Hepatocyte (in vitro differentiated cells): ENCODE measurements around the gene SLC44A5. TPM values are rescaled to one million over a fixed set of nuclear protein-coding genes. Genes with fewer than 3 reads are reported as not detected.

ENCODE experiments used
- DNase-seq: peaks from one replicate; pipeline ENCODE4 v3.0.0-alpha.2; 2016; ENCODE audit warnings: low spot score
- H2AFZ ChIP-seq: fragments of 200-600 bp; sonication (generic); 2 replicates; pipeline ENCODE4 v1.6.0; 2016; ENCODE audit warnings: antibody characterized with exemption, mild to moderate bottlenecking
- H3K27ac ChIP-seq: fragments of 200-600 bp; sonication (generic); 2 replicates; pipeline ENCODE4 v1.5.1; 2016; ENCODE audit warnings: mild to moderate bottlenecking
- H3K27me3 ChIP-seq: fragments of 200-600 bp; sonication (generic); 2 replicates; pipeline ENCODE4 v1.6.1; 2016
- H3K36me3 ChIP-seq: fragments of 200-600 bp; sonication (generic); replicated peaks from 2 replicates; pipeline ENCODE4 v1.5.1; 2016; ENCODE audit warnings: low read depth; ENCODE audit not compliant: insufficient read depth
- H3K4me1 ChIP-seq: fragments of 200-600 bp; sonication (generic); 2 replicates; pipeline ENCODE4 v1.5.1; 2016; ENCODE audit warnings: mild to moderate bottlenecking, moderate library complexity; ENCODE audit not compliant: insufficient read depth
- H3K4me2 ChIP-seq: fragments of 200-600 bp; sonication (generic); 2 replicates; pipeline ENCODE4 v1.6.0; 2016
- H3K4me3 ChIP-seq: fragments of 200-600 bp; sonication (generic); 2 replicates; pipeline ENCODE4 v1.5.1; 2016; ENCODE audit warnings: mild to moderate bottlenecking
- H3K79me2 ChIP-seq: fragments of 200-600 bp; sonication (generic); 2 replicates; pipeline ENCODE4 v1.6.0; 2017; ENCODE audit warnings: mild to moderate bottlenecking
- H3K9me2 ChIP-seq: fragments of 200-600 bp; sonication (generic); replicated peaks from 2 replicates; pipeline ENCODE4 v1.6.0; 2017; ENCODE audit warnings: mild to moderate bottlenecking; ENCODE audit not compliant: insufficient read depth
- H3K9me3 ChIP-seq: fragments of 200-600 bp; sonication (generic); 2 replicates; pipeline ENCODE4 v1.5.1; 2016; ENCODE audit warnings: low read depth, mild to moderate bottlenecking
- H4K20me1 ChIP-seq: fragments of 200-600 bp; sonication (generic); 2 replicates; pipeline ENCODE4 v1.6.0; 2016; ENCODE audit warnings: mild to moderate bottlenecking; ENCODE audit not compliant: insufficient read depth, poor library complexity, severe bottlenecking
- CTCF ChIP-seq: fragments of 200-600 bp; sonication (generic); IDR thresholded peaks from 2 replicates; pipeline ENCODE4 v1.5.1; 2016; ENCODE audit warnings: antibody characterized with exemption, mild to moderate bottlenecking; ENCODE audit not compliant: poor library complexity
- EZH2 ChIP-seq: fragments of 200-600 bp; sonication (generic); IDR thresholded peaks from 2 replicates; pipeline ENCODE4 v1.6.1; 2016; ENCODE audit warnings: antibody characterized with exemption, mild to moderate bottlenecking, borderline replicate concordance
- EZH2phosphoT487 ChIP-seq: fragments of 200-600 bp; sonication (generic); IDR thresholded peaks from one replicate; pipeline ENCODE4 v1.6.1; 2018; ENCODE audit warnings: antibody characterized with exemption, mild to moderate bottlenecking, low read depth, moderate library complexity; ENCODE audit not compliant: unreplicated experiment, severe bottlenecking
- WGBS: methylation state at CpG from one replicate; pipeline ENCODE4 v1.1.6; 2016; ENCODE audit warnings: low lambda C conversion rate; ENCODE audit errors: missing lambda C conversion rate; 5-methylcytosine and 5-hydroxymethylcytosine counted together
- polyA plus RNA-seq: library from polyadenylated mRNA; unstranded; fragments of >200 nt; fragmentation: Nextera tagmentation; extraction: Ambion mirVana; gene quantifications from 2 replicates; pipeline ENCODE4 v1.2.1, GENCODE V29; 2016
- total RNA-seq: library from RNA; depleted of rRNA; stranded (reverse); fragments of >200 nt; gene quantifications from 2 replicates; pipeline ENCODE4 v1.2.3, GENCODE V29; 2014

Gene SLC44A5
- total and polyA plus RNA-seq, 2 experiments from 2014 or later = 2.1 to 4.8 TPM

GRCh38 chr1:75471252-75471651 is 139.7 kb downstream of the SLC44A5 start:
- Histone ChIP-seq H3K4me3 (no peak overlapping the region), H3K9me3 (no peaks in the 10 kb centered on the region), H3K79me2 (no peaks in the 10 kb centered on the region), H3K27me3 (no peaks in the 10 kb centered on the region), H4K20me1 (no peaks in the 10 kb centered on the region), H2AFZ (no peak overlapping the region), H3K36me3 (no peaks in the 10 kb centered on the region), H3K4me2 (no peak overlapping the region), H3K4me1 (no peaks in the 10 kb centered on the region), H3K9me2 (no peaks in the 10 kb centered on the region), H3K27ac (no peak overlapping the region)
- no peak for TF ChIP-seq EZH2
- TF ChIP-seq EZH2phosphoT487 = no peak
- TF ChIP-seq CTCF = no peak
- DNase-seq = no peak
- WGBS = 74% methylated on average over 3 of the region's 3 CpGs

GRCh38 chr1:75470448-75470847 is 140.5 kb downstream of the SLC44A5 start:
- Histone ChIP-seq H3K9me2 (no peaks in the 10 kb centered on the region), H3K27me3 (no peaks in the 10 kb centered on the region), H3K9me3 (no peaks in the 10 kb centered on the region), H3K4me2 (no peak overlapping the region), H3K36me3 (no peaks in the 10 kb centered on the region), H3K27ac (no peak overlapping the region), H4K20me1 (no peaks in the 10 kb centered on the region), H3K4me1 (no peaks in the 10 kb centered on the region), H3K79me2 (no peaks in the 10 kb centered on the region), H2AFZ (no peak overlapping the region), H3K4me3 (no peak overlapping the region)
- DNase-seq = no peak
- 84% methylated on average over 6 of the region's 6 CpGs for WGBS
- no peak for TF ChIP-seq EZH2phosphoT487
- TF ChIP-seq CTCF = no peak
- no peak for TF ChIP-seq EZH2

- no peaks in the 10 kb centered on the region for H3K27me3 ChIP-seq
- no peaks in the 10 kb centered on the region for H4K20me1 ChIP-seq
- H3K9me2 ChIP-seq = no peaks in the 10 kb centered on the region
- no peaks in the 10 kb centered on the region for H3K4me1 ChIP-seq
- WGBS = 78% methylated on average over 7 of the region's 7 CpGs
- no peaks in the 10 kb centered on the region for H3K79me2 ChIP-seq
- H2AFZ ChIP-seq = no peak overlapping the region
- no peaks in the 10 kb centered on the region for H3K36me3 ChIP-seq
- TF ChIP-seq EZH2 (no peak), EZH2phosphoT487 (no peak), CTCF (no peak)
- H3K9me3 ChIP-seq = no peaks in the 10 kb centered on the region
- no peak overlapping the region for H3K27ac ChIP-seq
- H3K4me2 ChIP-seq = no peak overlapping the region
- H3K4me3 ChIP-seq = no peak overlapping the region
- no peak for DNase-seq
These were observed 141.2 kb downstream of the SLC44A5 start for GRCh38 chr1:75469586-75470173.
